KMS-11 (cell line): ENCODE results near the gene RSPRY1.

Experiments
- H2AFZ ChIP-seq: fragments of 200-600 bp; sonication (generic); 2 replicates; pipeline ENCODE4 v1.6.1; 2016; ENCODE audit warnings: antibody characterized with exemption, mixed run types, low read depth
- H3K27ac ChIP-seq: fragments of 200-600 bp; sonication (generic); 2 replicates; pipeline ENCODE4 v1.6.1; 2016; ENCODE audit warnings: mild to moderate bottlenecking, mixed run types
- H3K27me3 ChIP-seq: fragments of 200-600 bp; sonication (generic); 2 replicates; pipeline ENCODE4 v1.6.1; 2017; ENCODE audit warnings: mild to moderate bottlenecking, low read depth, mixed run types, moderate library complexity; ENCODE audit not compliant: insufficient read depth
- H3K36me3 ChIP-seq: fragments of 200-600 bp; sonication (generic); 2 replicates; pipeline ENCODE4 v1.6.1; 2017; ENCODE audit warnings: mild to moderate bottlenecking, mixed run types; ENCODE audit not compliant: insufficient read depth
- H3K4me1 ChIP-seq: fragments of 200-600 bp; sonication (generic); 2 replicates; pipeline ENCODE4 v1.6.1; 2016; ENCODE audit warnings: mild to moderate bottlenecking, low read depth, mixed run types; ENCODE audit not compliant: poor library complexity, severe bottlenecking
- H3K4me2 ChIP-seq: fragments of 200-600 bp; sonication (generic); 2 replicates; pipeline ENCODE4 v1.7.0; 2016; ENCODE audit warnings: mild to moderate bottlenecking, mixed run types
- H3K4me3 ChIP-seq: fragments of 200-600 bp; sonication (generic); IDR thresholded peaks from 2 replicates; pipeline ENCODE4 v1.6.1; 2017; ENCODE audit warnings: low read depth, low read length, mixed read lengths; ENCODE audit not compliant: insufficient read depth
- H3K79me2 ChIP-seq: fragments of 200-600 bp; sonication (generic); 2 replicates; pipeline ENCODE4 v1.6.1; 2016; ENCODE audit warnings: low read depth, mixed run types; ENCODE audit not compliant: insufficient read depth
- H3K9ac ChIP-seq: fragments of 200-600 bp; sonication (generic); 2 replicates; pipeline ENCODE4 v1.6.1; 2016; ENCODE audit warnings: mild to moderate bottlenecking, mixed run types
- H4K20me1 ChIP-seq: fragments of 200-600 bp; sonication (generic); 2 replicates; pipeline ENCODE4 v1.6.1; 2016; ENCODE audit warnings: mild to moderate bottlenecking, mixed run types; ENCODE audit not compliant: insufficient read depth
- CTCF ChIP-seq: fragments of 200-600 bp; sonication (generic); conservative IDR thresholded peaks from 2 replicates; pipeline ENCODE4 v1.6.1; 2017; ENCODE audit warnings: low read depth, mild to moderate bottlenecking, antibody characterized with exemption, low read length, moderate library complexity, mixed read lengths

Gene RSPRY1

GRCh38 chr16:57236022-57236350, 49.9 kb downstream of the RSPRY1 start:
- no peak for TF ChIP-seq CTCF
- Histone ChIP-seq H3K27ac (no peak overlapping the region), H3K4me3 (no peak overlapping the region), H3K27me3 (no peaks in the 10 kb centered on the region), H3K79me2 (no peaks in the 10 kb centered on the region), H2AFZ (no peak overlapping the region), H3K4me2 (no peak overlapping the region), H3K4me1 (no peaks in the 10 kb centered on the region), H3K9ac (no peak overlapping the region), H3K36me3 (no peaks in the 10 kb centered on the region), H4K20me1 (no peaks in the 10 kb centered on the region)

DNA sequence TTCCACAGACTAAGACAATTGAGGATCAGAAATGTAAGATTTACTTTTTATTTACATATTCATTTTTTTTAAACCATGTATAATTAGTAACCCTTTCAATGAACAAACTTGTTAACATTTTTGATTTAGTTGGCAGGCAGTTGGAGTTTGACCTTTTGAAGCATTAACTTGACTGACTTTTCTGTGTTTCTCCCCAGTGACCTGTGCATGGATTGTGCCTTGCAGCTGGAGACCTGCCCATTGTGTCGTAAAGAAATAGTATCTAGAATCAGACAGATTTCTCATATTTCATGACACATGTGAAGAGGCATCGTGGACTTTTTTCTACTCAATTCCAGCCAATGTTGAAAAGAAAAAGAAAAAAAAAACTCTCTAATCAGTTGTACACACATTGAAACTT, 52.6 kb downstream of the RSPRY1 start:
- Histone ChIP-seq H3K36me3 (no peaks in the 10 kb centered on the region), H3K27ac (no peak overlapping the region), H3K27me3 (no peaks in the 10 kb centered on the region), H3K4me1 (no peaks in the 10 kb centered on the region), H3K4me2 (no peak overlapping the region), H3K9ac (no peak overlapping the region), H3K79me2 (no peaks in the 10 kb centered on the region), H4K20me1 (no peaks in the 10 kb centered on the region), H3K4me3 (no peak overlapping the region), H2AFZ (no peak overlapping the region)
- no peak for TF ChIP-seq CTCF

DNA sequence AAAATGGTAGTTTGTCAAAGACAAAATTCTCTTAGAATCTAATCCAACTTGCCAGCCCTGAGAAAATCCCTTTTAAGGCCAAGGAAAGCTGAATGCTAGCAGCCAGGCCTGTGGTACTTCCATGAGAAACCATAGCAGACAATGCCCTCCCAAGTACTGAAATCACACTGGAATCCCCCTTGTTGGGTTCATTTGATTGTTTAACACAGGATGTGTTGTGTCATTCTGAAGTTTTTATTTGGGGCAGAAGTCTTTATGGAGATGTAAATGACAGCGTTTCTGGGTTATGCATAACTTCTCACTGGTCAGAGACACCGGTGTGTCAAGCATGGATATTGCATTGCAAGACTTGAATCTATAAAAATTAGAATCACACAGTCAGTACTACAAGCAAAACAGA, 53.0 kb downstream of the RSPRY1 start:
- Histone ChIP-seq H2AFZ (no peak overlapping the region), H3K4me3 (no peak overlapping the region), H3K4me1 (peaks cover 3% of the 10 kb centered on the region), H3K79me2 (no peaks in the 10 kb centered on the region), H3K36me3 (no peaks in the 10 kb centered on the region), H3K9ac (no peak overlapping the region), H3K4me2 (no peak overlapping the region), H3K27me3 (no peaks in the 10 kb centered on the region), H4K20me1 (no peaks in the 10 kb centered on the region), H3K27ac (no peak overlapping the region)
- TF ChIP-seq CTCF, result no peak

DNA sequence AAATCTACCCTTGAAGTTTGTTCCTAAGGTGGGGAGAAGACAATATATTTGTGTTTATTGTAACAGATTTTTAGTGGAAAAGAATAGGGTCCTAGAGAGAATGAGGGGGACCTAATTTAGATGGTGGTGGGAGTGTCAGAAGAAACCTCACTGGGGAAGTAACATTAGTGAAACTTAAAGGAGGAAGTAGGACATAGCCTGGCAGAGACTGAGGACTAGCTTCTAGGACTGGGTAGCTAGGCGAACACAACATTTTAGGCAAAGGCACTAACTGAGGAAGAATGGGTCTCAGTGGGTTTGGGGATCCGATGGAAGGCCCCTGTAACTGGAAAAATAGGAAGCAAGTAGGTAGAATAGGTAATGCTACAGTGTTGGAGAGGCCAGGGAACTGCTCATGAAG, 54.7 kb downstream of the RSPRY1 start:
- Histone ChIP-seq H3K36me3 (no peaks in the 10 kb centered on the region), H2AFZ (no peak overlapping the region), H4K20me1 (no peaks in the 10 kb centered on the region), H3K79me2 (no peaks in the 10 kb centered on the region), H3K4me3 (no peak overlapping the region), H3K4me2 (no peak overlapping the region), H3K4me1 (peaks cover 5% of the 10 kb centered on the region), H3K9ac (no peak overlapping the region), H3K27ac (no peak overlapping the region), H3K27me3 (no peaks in the 10 kb centered on the region)
- TF ChIP-seq CTCF, result no peak

GRCh38 chr16:57242650-57243049, 56.5 kb downstream of the RSPRY1 start:
- Histone ChIP-seq H3K4me1 (peaks cover 13% of the 10 kb centered on the region), H3K27ac (no peak overlapping the region), H3K36me3 (no peaks in the 10 kb centered on the region), H3K79me2 (0 out of 2 replicates have a peak, but pooled peaks cover 3% of the 10 kb centered on the region), H3K27me3 (no peaks in the 10 kb centered on the region), H2AFZ (no peak overlapping the region), H3K9ac (no peak overlapping the region), H3K4me3 (no peak overlapping the region), H3K4me2 (no peak overlapping the region), H4K20me1 (no peaks in the 10 kb centered on the region)
- no peak for TF ChIP-seq CTCF
